OCI-LY3 (cell line): Measurements from ENCODE around the gene EPHB1.
A peak's percentile ranks its signal among the peaks of the same experiment; 100 is the strongest.

ENCODE experiments used
- H2AFZ ChIP-seq: fragments of 200-600, 300-600 bp; shearing (Covaris generic); 2 replicates; pipeline ENCODE4 v1.6.0; 2014; ENCODE audit warnings: antibody characterized with exemption, low read depth, low read length
- H3K27ac ChIP-seq: fragments of 200-600, 300-600 bp; sonication (generic); 2 replicates; pipeline ENCODE4 v1.5.1; 2014; ENCODE audit warnings: mild to moderate bottlenecking, low read length, moderate library complexity, mixed read lengths
- H3K27me3 ChIP-seq: fragments of 200-600, 300-600 bp; sonication (generic); 2 replicates; pipeline ENCODE4 v1.6.1; 2014; ENCODE audit warnings: low read depth, low read length, mixed read lengths
- H3K36me3 ChIP-seq: fragments of 200-600, 300-600 bp; sonication (generic); replicated peaks from 2 replicates; pipeline ENCODE3; 2014; ENCODE audit warnings: low read depth, low read length, mixed read lengths
- H3K4me1 ChIP-seq: fragments of 300-600, 200-600 bp; sonication (generic); 2 replicates; pipeline ENCODE4 v1.6.1; 2014; ENCODE audit warnings: low read length, mixed read lengths
- H3K4me2 ChIP-seq: fragments of 200-600, 300-600 bp; sonication (generic); 2 replicates; pipeline ENCODE4 v1.6.1; 2014; ENCODE audit warnings: low read length, mixed read lengths
- H3K4me3 ChIP-seq: fragments of 300-600, 200-600 bp; sonication (generic); 2 replicates; pipeline ENCODE4 v1.5.1; 2014; ENCODE audit warnings: antibody characterized with exemption, mild to moderate bottlenecking, low read length, moderate library complexity
- H3K79me2 ChIP-seq: fragments of 300-600, 200-600 bp; shearing (Covaris generic); 2 replicates; pipeline ENCODE4 v1.6.1; 2014; ENCODE audit warnings: mild to moderate bottlenecking, low read length, mixed read lengths
- H3K9ac ChIP-seq: fragments of 300-600, 200-600 bp; shearing (Covaris generic); 2 replicates; pipeline ENCODE4 v1.6.0; 2014; ENCODE audit warnings: mild to moderate bottlenecking, low read length, moderate library complexity
- H3K9me3 ChIP-seq: fragments of 200-600, 300-600 bp; shearing (Covaris generic); 2 replicates; pipeline ENCODE4 v1.6.1; 2014; ENCODE audit warnings: low read length, mixed read lengths; ENCODE audit not compliant: insufficient read depth
- H4K20me1 ChIP-seq: fragments of 200-600, 300-600 bp; sonication (generic); 2 replicates; pipeline ENCODE4 v1.6.1; 2016; ENCODE audit warnings: low read length, mixed read lengths; ENCODE audit not compliant: insufficient read depth
- CTCF ChIP-seq: fragments of 200-600, 300-600 bp; sonication (generic); IDR thresholded peaks from 2 replicates; pipeline ENCODE4 v1.5.1; 2014; ENCODE audit warnings: antibody characterized with exemption, low read length, low read depth
- EZH2phosphoT487 ChIP-seq: fragments of 200-600 bp; shearing (Covaris generic); IDR thresholded peaks from 2 replicates; pipeline ENCODE4 v1.6.1; 2018; ENCODE audit warnings: antibody characterized with exemption, mixed run types, low read depth

EPHB1 gene

DNA sequence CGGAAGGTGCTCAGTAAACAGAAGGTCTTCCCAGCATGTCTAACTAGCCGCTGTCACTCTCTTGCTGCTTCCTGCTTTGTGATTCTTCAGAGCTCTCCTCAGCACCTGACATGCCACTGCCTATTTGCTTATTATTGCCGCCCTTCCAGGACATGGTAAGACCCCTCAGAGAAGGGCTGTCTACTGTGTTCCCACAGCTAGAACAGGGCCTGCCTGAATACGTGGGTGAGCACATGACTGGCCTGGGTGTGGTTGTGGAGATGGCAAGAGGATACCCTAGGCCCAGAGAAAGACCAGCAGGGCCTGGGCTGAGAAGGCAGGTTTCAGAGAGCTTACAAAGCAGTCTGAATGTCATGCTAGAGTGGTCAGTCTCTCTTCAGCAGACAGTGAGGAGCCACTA lies 2.4 kb upstream of the EPHB1 start:
- H3K4me1 ChIP-seq = peaks cover 29% of the 10 kb centered on the region
- H3K79me2 ChIP-seq = peaks cover 36% of the 10 kb centered on the region
- no peak overlapping the region for H3K9ac ChIP-seq
- H3K27ac ChIP-seq = no peak overlapping the region
- peaks cover 35% of the 10 kb centered on the region for H3K36me3 ChIP-seq
- no peaks in the 10 kb centered on the region; the same call in 1 of the 2 replicates for H4K20me1 ChIP-seq
- TF ChIP-seq EZH2phosphoT487 (no peak), CTCF (no peak)
- peaks cover 14% of the 10 kb centered on the region for H3K9me3 ChIP-seq
- H3K4me3 ChIP-seq = no peak overlapping the region
- no peak overlapping the region for H2AFZ ChIP-seq
- 0 out of 2 replicates have a peak, but pooled peaks cover 6% of the 10 kb centered on the region for H3K27me3 ChIP-seq
- no peak overlapping the region for H3K4me2 ChIP-seq

DNA sequence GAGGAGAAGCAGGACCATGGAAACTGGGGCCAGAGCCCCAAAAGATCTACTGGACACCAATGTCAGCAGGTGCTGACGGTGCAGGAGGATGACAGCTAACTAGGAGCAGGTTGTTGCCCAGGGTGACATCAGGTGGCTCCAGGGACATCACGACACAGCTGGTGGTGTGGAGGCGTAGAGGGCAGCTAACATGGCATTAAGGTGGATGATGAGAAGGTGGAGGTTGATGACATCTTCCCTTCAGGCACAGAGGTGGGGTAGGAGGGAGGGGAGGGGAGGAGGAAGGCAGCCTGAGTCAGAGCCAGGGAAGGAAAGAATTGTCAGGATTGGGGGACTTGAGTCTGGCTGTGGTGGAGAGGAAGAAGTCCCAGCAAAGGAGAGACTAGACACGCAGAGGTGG lies 1.5 kb upstream of the EPHB1 start:
- H3K27ac ChIP-seq = no peak overlapping the region
- no peak overlapping the region for H2AFZ ChIP-seq
- peaks cover 45% of the 10 kb centered on the region for H3K79me2 ChIP-seq
- TF ChIP-seq EZH2phosphoT487 (no peak), CTCF (no peak)
- 0 out of 2 replicates have a peak, but pooled peaks cover 5% of the 10 kb centered on the region for H3K27me3 ChIP-seq
- peaks cover 14% of the 10 kb centered on the region for H3K9me3 ChIP-seq
- H3K4me3 ChIP-seq = no peak overlapping the region
- H3K4me1 ChIP-seq = peaks cover 32% of the 10 kb centered on the region
- H3K9ac ChIP-seq = no peak overlapping the region
- H4K20me1 ChIP-seq = peaks cover 5% of the 10 kb centered on the region; the same call in 1 of the 2 replicates
- peaks cover 43% of the 10 kb centered on the region for H3K36me3 ChIP-seq
- no peak overlapping the region for H3K4me2 ChIP-seq

DNA sequence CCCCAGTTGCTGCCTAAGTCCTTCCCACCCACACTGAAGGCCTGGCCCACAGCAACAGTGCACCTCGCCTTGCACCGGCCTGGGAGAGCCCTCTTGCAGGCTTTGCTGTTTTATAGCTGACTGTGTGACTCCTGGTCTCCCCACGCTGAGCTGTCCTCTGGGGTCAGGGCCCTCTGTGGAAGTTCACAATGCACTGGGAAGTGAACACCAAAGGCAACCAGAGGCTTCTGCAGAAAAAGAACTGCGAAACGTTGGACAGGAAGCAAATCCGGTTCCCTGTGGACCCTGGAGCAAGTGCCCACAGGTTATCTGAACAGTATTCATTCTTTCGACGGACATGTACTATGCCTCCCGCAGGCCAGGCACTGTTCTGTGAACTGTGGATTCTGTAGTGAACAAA lies 737 bp upstream of the EPHB1 start:
- H3K9ac ChIP-seq = peak overlapping the region; percentile 33; the same call in 1 of the 2 replicates
- 0 out of 2 replicates have a peak, but pooled peaks cover 5% of the 10 kb centered on the region for H3K27me3 ChIP-seq
- H4K20me1 ChIP-seq = peaks cover 13% of the 10 kb centered on the region
- peaks cover 14% of the 10 kb centered on the region for H3K9me3 ChIP-seq
- peaks cover 52% of the 10 kb centered on the region for H3K79me2 ChIP-seq
- peak overlapping the region; percentile 23; the same call in 1 of the 2 replicates for H3K4me3 ChIP-seq
- H3K4me2 ChIP-seq = peak overlapping the region; percentile 57
- peaks cover 50% of the 10 kb centered on the region for H3K36me3 ChIP-seq
- TF ChIP-seq CTCF (no peak), EZH2phosphoT487 (no peak)
- H3K27ac ChIP-seq = no peak overlapping the region
- no peak overlapping the region for H2AFZ ChIP-seq
- peaks cover 39% of the 10 kb centered on the region for H3K4me1 ChIP-seq

- Histone ChIP-seq H2AFZ (no peak overlapping the region), H3K27ac (peak overlapping the region; percentile 98), H3K4me2 (peak overlapping the region; percentile 96), H3K4me1 (peaks cover 54% of the 10 kb centered on the region), H3K9me3 (peaks cover 14% of the 10 kb centered on the region), H3K79me2 (peaks cover 67% of the 10 kb centered on the region), H4K20me1 (peaks cover 26% of the 10 kb centered on the region), H3K36me3 (peaks cover 60% of the 10 kb centered on the region), H3K4me3 (peak overlapping the region; percentile 90), H3K9ac (peak overlapping the region; percentile 97), H3K27me3 (0 out of 2 replicates have a peak, but pooled peaks cover 5% of the 10 kb centered on the region)
- TF ChIP-seq EZH2phosphoT487 = no peak
- TF ChIP-seq CTCF = no peak
These were observed 753 bp downstream of the EPHB1 start for GRCh38 chr3:134795746-134796280.
